ENCODE results near the gene ASAP2. TPM values are rescaled to one million over a fixed set of nuclear protein-coding genes. Genes with fewer than 3 reads are reported as not detected.

The ASAP2 gene
- total RNA-seq, 1 donor from 2014 or later, result 10.0 TPM

DNA sequence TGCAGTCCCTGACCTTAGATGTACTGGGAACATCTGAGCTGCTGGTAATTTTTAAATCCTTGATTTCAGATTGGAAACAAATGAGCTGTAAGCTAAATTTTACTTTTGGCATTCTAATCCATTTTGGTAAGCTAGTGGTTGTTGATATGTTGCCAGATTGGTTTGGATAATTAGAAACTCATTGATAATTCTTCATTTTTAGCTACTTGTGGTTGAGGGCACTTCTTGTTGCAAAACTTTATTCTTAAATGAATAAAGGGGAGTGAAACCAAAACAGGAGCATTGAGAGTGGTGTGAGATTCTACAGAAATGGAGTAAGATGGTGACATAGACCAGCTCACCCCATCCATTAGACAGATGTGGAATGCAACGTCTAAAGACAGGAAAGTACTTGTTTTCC, 152.2 kb downstream of the ASAP2 start:
- Histone ChIP-seq H3K36me3 (peaks cover 67% of the 10 kb centered on the region), H3K4me3 (no peak overlapping the region), H3K4me1 (no peaks in the 10 kb centered on the region), H3K27me3 (ENCODE audit: low read depth) (no peaks in the 10 kb centered on the region), H3K27ac (replicated peaks) (no peak overlapping the region), H3K9me3 (replicated peaks) (no peaks in the 10 kb centered on the region)
- intact Hi-C loops (cut with micrococcal nuclease), result no loop called here
- DNase-seq, result no peak
- TF ChIP-seq, protein P1, sequence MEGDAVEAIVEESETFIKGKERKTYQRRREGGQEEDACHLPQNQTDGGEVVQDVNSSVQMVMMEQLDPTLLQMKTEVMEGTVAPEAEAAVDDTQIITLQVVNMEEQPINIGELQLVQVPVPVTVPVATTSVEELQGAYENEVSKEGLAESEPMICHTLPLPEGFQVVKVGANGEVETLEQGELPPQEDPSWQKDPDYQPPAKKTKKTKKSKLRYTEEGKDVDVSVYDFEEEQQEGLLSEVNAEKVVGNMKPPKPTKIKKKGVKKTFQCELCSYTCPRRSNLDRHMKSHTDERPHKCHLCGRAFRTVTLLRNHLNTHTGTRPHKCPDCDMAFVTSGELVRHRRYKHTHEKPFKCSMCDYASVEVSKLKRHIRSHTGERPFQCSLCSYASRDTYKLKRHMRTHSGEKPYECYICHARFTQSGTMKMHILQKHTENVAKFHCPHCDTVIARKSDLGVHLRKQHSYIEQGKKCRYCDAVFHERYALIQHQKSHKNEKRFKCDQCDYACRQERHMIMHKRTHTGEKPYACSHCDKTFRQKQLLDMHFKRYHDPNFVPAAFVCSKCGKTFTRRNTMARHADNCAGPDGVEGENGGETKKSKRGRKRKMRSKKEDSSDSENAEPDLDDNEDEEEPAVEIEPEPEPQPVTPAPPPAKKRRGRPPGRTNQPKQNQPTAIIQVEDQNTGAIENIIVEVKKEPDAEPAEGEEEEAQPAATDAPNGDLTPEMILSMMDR (IDR thresholded peaks at IDR 0.05; ENCODE audit: borderline replicate concordance), result no peak

DNA sequence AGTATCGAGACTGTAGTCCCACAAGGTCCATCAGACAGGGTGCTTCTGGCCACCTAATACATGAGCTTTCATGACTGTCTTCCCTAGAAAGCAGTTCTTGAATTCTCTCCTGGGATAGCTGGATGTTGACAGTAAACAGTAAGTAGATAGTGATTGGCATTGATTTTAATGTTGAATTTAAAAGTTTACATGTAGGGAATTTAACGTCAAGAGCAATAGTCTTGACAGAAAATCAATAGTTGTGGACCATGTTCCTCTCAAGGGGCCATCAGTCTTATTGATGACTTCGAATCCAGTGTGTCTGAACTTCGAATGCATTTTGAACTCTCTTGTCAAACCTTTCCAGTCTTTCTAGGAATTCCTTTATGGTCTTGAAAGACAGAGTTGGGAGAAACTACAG, 152.9 kb downstream of the ASAP2 start:
- no peak overlapping the region for H3K27ac ChIP-seq (replicated peaks)
- no peaks in the 10 kb centered on the region for H3K27me3 ChIP-seq (ENCODE audit: low read depth)
- intact Hi-C loops (cut with micrococcal nuclease), result no loop called here
- no peak for DNase-seq
- no peak overlapping the region for H3K4me3 ChIP-seq
- H3K4me1 ChIP-seq, result no peaks in the 10 kb centered on the region
- TF ChIP-seq, protein P1 (IDR thresholded peaks at IDR 0.05; ENCODE audit: borderline replicate concordance), result no peak
- no peaks in the 10 kb centered on the region for H3K9me3 ChIP-seq (replicated peaks)
- H3K36me3 ChIP-seq, result peaks cover 67% of the 10 kb centered on the region

DNA sequence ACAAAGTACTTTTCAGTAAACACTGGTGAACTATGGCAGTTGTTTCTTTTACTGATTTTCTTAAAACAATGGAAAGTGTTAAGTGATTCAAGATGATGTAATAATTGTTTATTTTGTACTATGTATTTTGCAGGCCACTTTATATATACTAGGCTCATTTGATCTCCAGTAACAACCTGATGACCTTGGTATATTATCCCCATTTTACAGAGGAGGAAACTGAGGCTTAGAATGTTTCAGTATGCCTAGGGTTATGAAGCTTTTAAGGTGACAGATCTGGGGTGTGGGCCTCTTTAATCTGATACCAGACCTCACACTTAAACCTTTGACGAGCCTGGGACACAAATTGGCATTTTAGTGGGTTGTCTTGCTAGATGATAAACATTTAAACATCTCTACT, 153.5 kb downstream of the ASAP2 start:
- intact Hi-C loops (cut with micrococcal nuclease), result no loop called here
- peaks cover 5% of the 10 kb centered on the region for H3K4me1 ChIP-seq
- TF ChIP-seq, protein P1 (IDR thresholded peaks at IDR 0.05; ENCODE audit: borderline replicate concordance), result no peak
- no peak for DNase-seq
- H3K27ac ChIP-seq (replicated peaks), result no peak overlapping the region
- peaks cover 67% of the 10 kb centered on the region for H3K36me3 ChIP-seq
- no peaks in the 10 kb centered on the region for H3K9me3 ChIP-seq (replicated peaks)
- no peak overlapping the region for H3K4me3 ChIP-seq
- no peaks in the 10 kb centered on the region for H3K27me3 ChIP-seq (ENCODE audit: low read depth)

DNA sequence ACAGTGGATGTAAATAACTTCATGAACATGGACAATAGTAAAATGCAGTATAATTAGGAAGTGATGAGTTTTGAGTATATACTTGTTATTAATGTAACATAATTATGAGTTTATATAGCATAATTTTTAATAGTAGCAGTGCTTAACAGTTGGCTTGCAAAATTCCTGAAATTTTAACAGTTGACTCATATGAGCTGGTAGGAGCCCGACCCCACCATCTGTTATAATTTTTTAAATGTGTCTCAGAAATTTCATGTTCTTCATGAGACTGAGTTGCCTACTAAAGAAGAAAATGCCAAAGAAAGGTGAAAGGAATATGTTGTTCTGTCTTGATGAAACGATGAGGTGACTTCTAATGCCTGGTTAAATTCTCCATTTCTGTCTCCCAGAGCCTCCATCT, 154.1 kb downstream of the ASAP2 start:
- peaks cover 11% of the 10 kb centered on the region for H3K4me1 ChIP-seq
- TF ChIP-seq, protein P1 (IDR thresholded peaks at IDR 0.05; ENCODE audit: borderline replicate concordance), result no peak
- DNase-seq, result no peak
- no peaks in the 10 kb centered on the region for H3K27me3 ChIP-seq (ENCODE audit: low read depth)
- H3K4me3 ChIP-seq, result no peak overlapping the region
- intact Hi-C loops (cut with micrococcal nuclease), result no loop called here
- H3K9me3 ChIP-seq (replicated peaks), result no peaks in the 10 kb centered on the region
- no peak overlapping the region for H3K27ac ChIP-seq (replicated peaks)
- H3K36me3 ChIP-seq, result peaks cover 67% of the 10 kb centered on the region

DNA sequence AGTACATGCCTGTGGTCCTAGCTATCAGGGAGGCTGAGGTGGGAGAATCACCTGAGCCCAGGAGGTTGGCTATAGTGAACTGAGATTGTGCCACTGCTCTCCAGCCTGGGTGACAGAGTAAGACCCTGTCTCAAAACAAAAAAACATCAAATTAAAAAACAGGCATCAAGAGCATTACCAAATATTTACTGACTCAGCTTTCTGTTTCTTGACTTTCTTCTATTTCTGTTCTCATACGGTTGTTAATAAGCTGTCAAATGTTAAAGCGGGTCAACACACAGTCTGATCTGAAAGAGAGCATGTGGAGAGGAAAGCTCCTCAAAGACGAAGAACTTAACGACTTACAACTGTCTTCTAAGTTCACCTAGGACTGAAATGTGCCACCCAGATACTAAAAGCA, 157.8 kb downstream of the ASAP2 start:
- TF ChIP-seq, protein P1 (IDR thresholded peaks at IDR 0.05; ENCODE audit: borderline replicate concordance), result no peak
- Histone ChIP-seq H3K4me1 (peaks cover 15% of the 10 kb centered on the region), H3K27me3 (ENCODE audit: low read depth) (no peaks in the 10 kb centered on the region), H3K36me3 (peaks cover 68% of the 10 kb centered on the region), H3K9me3 (replicated peaks) (no peaks in the 10 kb centered on the region), H3K4me3 (no peak overlapping the region), H3K27ac (replicated peaks) (no peak overlapping the region)
- intact Hi-C loops (cut with micrococcal nuclease), result no loop called here
- no peak for DNase-seq
